ENCODE results near the gene TRIM49D2. TPM values are rescaled to one million over a fixed set of nuclear protein-coding genes. Genes with fewer than 3 reads are reported as not detected.
"Not testable (repeated sequence)": the region's sequence is repeated elsewhere in the genome, so short reads cannot be mapped to it uniquely, and the experiment has no call there.

The TRIM49D2 gene
- total RNA-seq (2014; rRNA removed; shearing (Covaris generic)) = not detected in 2 replicates
- polyA plus RNA-seq (2016; fragmentation: Nextera tagmentation; extraction: Ambion mirVana) = not detected in 2 replicates
- long read RNA-seq = 0 reads

- not testable (repeated sequence) for H3K27ac Mint-ChIP-seq; H3K4me1 Mint-ChIP-seq; H3K9me2 ChIP-seq (ENCODE audit: insufficient read depth); H3K9me3 Mint-ChIP-seq; H3F3A ChIP-seq (replicated peaks; ENCODE audit: low read depth); H3K36me3 Mint-ChIP-seq (ENCODE audit: low read depth); H3K79me2 ChIP-seq (replicated peaks; ENCODE audit: insufficient read depth); H3K36me3 ChIP-seq (ENCODE audit: insufficient read depth); H4K20me1 ChIP-seq (replicated peaks; ENCODE audit: insufficient read depth); H3K27me3 Mint-ChIP-seq (ENCODE audit: insufficient read depth, low read depth, poor library complexity); H3K4me3 ChIP-seq; ATAC-seq; H2AFZ ChIP-seq; H3K27ac ChIP-seq (ENCODE audit: low read depth); DNase-seq (ENCODE audit: low spot score); H3K4me2 ChIP-seq; H3K27me3 ChIP-seq (ENCODE audit: insufficient read depth); H3K4me3 Mint-ChIP-seq; H3K4me1 ChIP-seq (ENCODE audit: insufficient read depth)
Observed at GRCh38 chr11:89923764-89924163, at the start of gene TRIM49D2. TRIM49D2 (plus strand) TSS chr11:89924064; CDS start chr11:89926762, 2,698 bp downstream.

GRCh38 chr11:89877511-89877910 lies 46.4 kb upstream of the TRIM49D2 start:
- H3K4me2 ChIP-seq; H2AFZ ChIP-seq; ATAC-seq; H3K4me3 ChIP-seq; H3K9me3 Mint-ChIP-seq; H3K36me3 ChIP-seq (ENCODE audit: insufficient read depth); H3K4me1 Mint-ChIP-seq; H3K36me3 Mint-ChIP-seq (ENCODE audit: low read depth); H3K27ac Mint-ChIP-seq; H3K27me3 Mint-ChIP-seq (ENCODE audit: insufficient read depth, low read depth, poor library complexity); H3K4me1 ChIP-seq (ENCODE audit: insufficient read depth); DNase-seq (ENCODE audit: low spot score); H3K79me2 ChIP-seq (replicated peaks; ENCODE audit: insufficient read depth); H4K20me1 ChIP-seq (replicated peaks; ENCODE audit: insufficient read depth); H3K27me3 ChIP-seq (ENCODE audit: insufficient read depth); H3K4me3 Mint-ChIP-seq; H3F3A ChIP-seq (replicated peaks; ENCODE audit: low read depth); H3K9me2 ChIP-seq (ENCODE audit: insufficient read depth); H3K27ac ChIP-seq (ENCODE audit: low read depth): not testable (repeated sequence)

GRCh38 chr11:89893245-89893644 lies 30.6 kb upstream of the TRIM49D2 start:
- not testable (repeated sequence) for H3K27me3 Mint-ChIP-seq (ENCODE audit: insufficient read depth, low read depth, poor library complexity); H3K4me1 Mint-ChIP-seq; H3K9me3 Mint-ChIP-seq; H3K4me2 ChIP-seq; H3F3A ChIP-seq (replicated peaks; ENCODE audit: low read depth); H4K20me1 ChIP-seq (replicated peaks; ENCODE audit: insufficient read depth); H3K4me3 Mint-ChIP-seq; H3K4me3 ChIP-seq; H3K27me3 ChIP-seq (ENCODE audit: insufficient read depth); H3K4me1 ChIP-seq (ENCODE audit: insufficient read depth); H3K36me3 ChIP-seq (ENCODE audit: insufficient read depth); H3K27ac Mint-ChIP-seq; H3K9me2 ChIP-seq (ENCODE audit: insufficient read depth); H3K27ac ChIP-seq (ENCODE audit: low read depth); H3K79me2 ChIP-seq (replicated peaks; ENCODE audit: insufficient read depth); ATAC-seq; H3K36me3 Mint-ChIP-seq (ENCODE audit: low read depth); DNase-seq (ENCODE audit: low spot score); H2AFZ ChIP-seq

- not testable (repeated sequence) for H3K27ac Mint-ChIP-seq; H3K4me1 Mint-ChIP-seq; H3K4me1 ChIP-seq (ENCODE audit: insufficient read depth); H3K36me3 ChIP-seq (ENCODE audit: insufficient read depth); ATAC-seq; H3K79me2 ChIP-seq (replicated peaks; ENCODE audit: insufficient read depth); H3K27me3 ChIP-seq (ENCODE audit: insufficient read depth); H4K20me1 ChIP-seq (replicated peaks; ENCODE audit: insufficient read depth); H3K4me3 Mint-ChIP-seq; H3K4me3 ChIP-seq; H3K4me2 ChIP-seq; H3F3A ChIP-seq (replicated peaks; ENCODE audit: low read depth); H3K27ac ChIP-seq (ENCODE audit: low read depth); H3K27me3 Mint-ChIP-seq (ENCODE audit: insufficient read depth, low read depth, poor library complexity); H3K9me3 Mint-ChIP-seq; H2AFZ ChIP-seq; H3K36me3 Mint-ChIP-seq (ENCODE audit: low read depth); DNase-seq (ENCODE audit: low spot score); H3K9me2 ChIP-seq (ENCODE audit: insufficient read depth)
Observed at GRCh38 chr11:89900809-89901208, 23.1 kb upstream of the TRIM49D2 start.

DNA sequence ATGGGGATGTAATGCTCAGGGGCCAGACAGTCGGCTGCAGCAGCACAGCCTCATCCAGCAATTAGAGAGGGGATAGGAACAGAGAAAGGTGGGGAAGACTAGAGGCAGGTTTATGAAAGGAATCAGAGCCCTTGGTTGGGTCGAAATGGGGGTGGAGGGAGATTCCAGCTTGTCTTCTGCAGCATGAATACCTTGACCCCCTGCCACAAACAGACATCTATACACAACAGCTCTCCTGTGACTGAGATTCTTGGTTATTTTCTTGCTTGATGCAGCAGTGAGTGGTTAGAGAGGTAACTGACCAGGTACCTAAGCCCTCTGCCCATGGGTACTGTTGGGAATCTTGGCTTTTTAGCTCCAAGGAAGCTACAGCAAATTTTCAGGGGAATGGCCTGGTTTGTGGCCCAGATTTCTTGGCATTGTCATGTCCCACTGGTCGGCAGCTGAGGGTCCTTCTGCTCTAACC lies 1.6 kb upstream of the TRIM49D2 start, which contains the start of gene TRIM49D1:
Gene TRIM49D1, minus strand, starts transcription at position 51 of the 466 bp plus-strand sequence. CDS start 4,535 bp downstream, outside the sequence.
- Histone ChIP-seq H3K27me3 (ENCODE audit: insufficient read depth) (no peaks in the 10 kb centered on the region), H3K79me2 (replicated peaks; ENCODE audit: insufficient read depth) (no peaks in the 10 kb centered on the region), H3K27ac (ENCODE audit: low read depth) (no peak within 1 kb of the TSS), H4K20me1 (replicated peaks; ENCODE audit: insufficient read depth) (no peaks in the 10 kb centered on the region), H3K36me3 (ENCODE audit: insufficient read depth) (no peaks in the 10 kb centered on the region), H3K4me3 (no peak within 1 kb of the TSS), H3F3A (replicated peaks; ENCODE audit: low read depth) (no peaks in the 10 kb centered on the region), H2AFZ (no peak within 1 kb of the TSS), H3K9me2 (ENCODE audit: insufficient read depth) (no peaks in the 10 kb centered on the region), H3K4me1 (ENCODE audit: insufficient read depth) (no peaks in the 10 kb centered on the region), H3K4me2 (no peak within 1 kb of the TSS)
- DNase-seq (ENCODE audit: low spot score) = no peak
- no peaks in the 10 kb centered on the region for H3K9me3 Mint-ChIP-seq
- H3K4me3 Mint-ChIP-seq = no peak within 1 kb of the TSS
- peaks cover 2% of the 10 kb centered on the region; the same call in 1 of the 3 replicates for H3K4me1 Mint-ChIP-seq
- no peak within 1 kb of the TSS for H3K27ac Mint-ChIP-seq
- H3K36me3 Mint-ChIP-seq (ENCODE audit: low read depth) = no peaks in the 10 kb centered on the region
- TF ChIP-seq, protein P1, sequence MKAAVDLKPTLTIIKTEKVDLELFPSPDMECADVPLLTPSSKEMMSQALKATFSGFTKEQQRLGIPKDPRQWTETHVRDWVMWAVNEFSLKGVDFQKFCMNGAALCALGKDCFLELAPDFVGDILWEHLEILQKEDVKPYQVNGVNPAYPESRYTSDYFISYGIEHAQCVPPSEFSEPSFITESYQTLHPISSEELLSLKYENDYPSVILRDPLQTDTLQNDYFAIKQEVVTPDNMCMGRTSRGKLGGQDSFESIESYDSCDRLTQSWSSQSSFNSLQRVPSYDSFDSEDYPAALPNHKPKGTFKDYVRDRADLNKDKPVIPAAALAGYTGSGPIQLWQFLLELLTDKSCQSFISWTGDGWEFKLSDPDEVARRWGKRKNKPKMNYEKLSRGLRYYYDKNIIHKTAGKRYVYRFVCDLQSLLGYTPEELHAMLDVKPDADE (IDR thresholded peaks at IDR 0.05) = no peak
- TF ChIP-seq EZH2 (IDR thresholded peaks at IDR 0.05; ENCODE audit: low read depth, unreplicated experiment) (no peak), NANOG (IDR thresholded peaks at IDR 0.05; ENCODE audit: borderline replicate concordance) (no peak), ZNF331 (CRISPR knock-in tag; IDR thresholded peaks at IDR 0.05; ENCODE audit: low read depth) (no peak), POLR2AphosphoS5 (IDR thresholded peaks at IDR 0.05; ENCODE audit: low read depth) (no peak)
- no peaks in the 10 kb centered on the region for H3K27me3 Mint-ChIP-seq (ENCODE audit: insufficient read depth, low read depth, poor library complexity)
- no peak for ATAC-seq

DNA sequence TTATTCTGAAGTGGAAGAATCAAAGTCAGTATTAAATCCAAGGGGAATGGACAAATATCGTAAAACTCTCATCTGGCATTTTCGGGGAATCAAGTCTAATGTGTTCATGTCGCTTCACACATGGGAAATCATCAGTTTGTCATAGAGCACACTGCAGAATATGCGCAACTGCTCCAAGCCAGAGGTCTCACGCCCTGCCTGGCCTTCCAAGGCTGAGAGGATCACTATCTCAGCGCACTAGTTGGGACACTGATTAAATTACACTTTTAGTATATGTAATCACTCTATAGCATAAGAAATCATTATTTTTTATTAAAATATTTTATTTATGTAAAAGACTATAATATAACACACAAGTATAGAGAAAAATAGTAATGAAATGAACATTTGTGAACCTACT lies 37.0 kb downstream of the TRIM49D2 start:
- not testable (repeated sequence) for DNase-seq (ENCODE audit: low spot score); ATAC-seq

More for the DNA sequence above, 37.0 kb downstream of the TRIM49D2 start:
- not testable (repeated sequence) for H3K4me3 Mint-ChIP-seq; H3K36me3 ChIP-seq (ENCODE audit: insufficient read depth); H3K4me1 Mint-ChIP-seq; H3K27me3 ChIP-seq (ENCODE audit: insufficient read depth); H3K9me2 ChIP-seq (ENCODE audit: insufficient read depth); H3K36me3 Mint-ChIP-seq (ENCODE audit: low read depth); H4K20me1 ChIP-seq (replicated peaks; ENCODE audit: insufficient read depth); H3K4me1 ChIP-seq (ENCODE audit: insufficient read depth); H3K9me3 Mint-ChIP-seq; H3K4me3 ChIP-seq; H3K27me3 Mint-ChIP-seq (ENCODE audit: insufficient read depth, low read depth, poor library complexity); H3F3A ChIP-seq (replicated peaks; ENCODE audit: low read depth); H2AFZ ChIP-seq; H3K79me2 ChIP-seq (replicated peaks; ENCODE audit: insufficient read depth); H3K27ac Mint-ChIP-seq; H3K27ac ChIP-seq (ENCODE audit: low read depth); H3K4me2 ChIP-seq

All from GM23338 (cell line).